Measurements from ENCODE around the gene CBX4. TPM values are rescaled to one million over a fixed set of nuclear protein-coding genes. Genes with fewer than 3 reads are reported as not detected.

Gene CBX4
- total and polyA plus RNA-seq, 2 of the 13 experiments (the other 11 are each of a cell fraction or from before 2014, with no cell fraction given), result 25.8 to 50.8 TPM

DNA sequence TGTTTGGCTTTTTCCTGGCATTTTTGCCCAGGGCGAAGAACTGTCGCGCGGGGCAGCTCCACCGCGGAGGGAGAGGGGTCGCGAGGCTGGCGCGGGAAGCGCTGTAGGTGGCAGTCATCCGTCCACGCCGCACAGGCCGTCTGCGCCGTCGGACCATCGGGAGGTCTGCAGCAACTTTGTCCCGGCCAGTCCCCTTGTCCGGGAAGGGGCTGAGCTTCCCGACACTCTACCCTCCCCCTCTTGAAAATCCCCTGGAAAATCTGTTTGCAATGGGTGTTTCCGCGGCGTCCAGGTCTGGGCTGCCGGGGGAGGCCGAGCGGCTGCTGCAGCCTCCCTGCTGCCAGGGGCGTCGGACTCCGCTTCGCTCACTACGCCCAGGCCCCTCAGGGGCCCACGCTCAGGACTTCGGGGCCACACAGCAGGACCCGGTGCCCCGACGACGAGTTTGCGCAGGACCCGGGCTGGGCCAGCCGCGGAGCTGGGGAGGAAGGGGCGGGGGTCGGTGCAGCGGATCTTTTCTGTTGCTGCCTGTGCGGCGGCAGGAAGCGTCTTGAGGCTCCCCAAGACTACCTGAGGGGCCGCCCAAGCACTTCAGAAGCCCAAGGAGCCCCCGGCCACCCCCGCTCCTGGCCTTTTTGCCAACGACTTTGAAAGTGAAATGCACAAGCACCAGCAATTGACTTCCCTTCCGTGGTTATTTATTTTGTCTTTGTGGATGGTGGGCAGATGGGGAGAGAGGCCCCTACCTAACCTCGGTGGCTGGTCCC lies 2.3 kb upstream of the CBX4 start (continued):
- TF ChIP-seq, protein P1, sequence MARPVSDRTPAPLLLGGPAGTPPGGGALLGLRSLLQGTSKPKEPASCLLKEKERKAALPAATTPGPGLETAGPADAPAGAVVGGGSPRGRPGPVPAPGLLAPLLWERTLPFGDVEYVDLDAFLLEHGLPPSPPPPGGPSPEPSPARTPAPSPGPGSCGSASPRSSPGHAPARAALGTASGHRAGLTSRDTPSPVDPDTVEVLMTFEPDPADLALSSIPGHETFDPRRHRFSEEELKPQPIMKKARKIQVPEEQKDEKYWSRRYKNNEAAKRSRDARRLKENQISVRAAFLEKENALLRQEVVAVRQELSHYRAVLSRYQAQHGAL (CRISPR knock-in tag; IDR thresholded peaks at IDR 0.05; ENCODE audit: not compliant biosample characterization), result no peak
- peak; percentile 49; the same call in 1 of the 2 replicates for TF ChIP-seq KAT8 (CRISPR knock-in tag; IDR thresholded peaks at IDR 0.05)
- TF ChIP-seq ZNF790 (CRISPR knock-in tag; IDR thresholded peaks at IDR 0.05; ENCODE audit: borderline replicate concordance), result no peak
- no peak for TF ChIP-seq NCOA1 (CRISPR knock-in tag; IDR thresholded peaks at IDR 0.05)
- TF ChIP-seq ISL2 (CRISPR knock-in tag; IDR thresholded peaks at IDR 0.05), result no peak
- TF ChIP-seq PRMT3 (CRISPR knock-in tag; IDR thresholded peaks at IDR 0.05; ENCODE audit: borderline replicate concordance, low read depth), result no peak
- no peak for TF ChIP-seq ZNF598 (CRISPR knock-in tag; IDR thresholded peaks at IDR 0.05; ENCODE audit: borderline replicate concordance)
- TF ChIP-seq RARA (CRISPR knock-in tag; IDR thresholded peaks at IDR 0.05), result no peak
- TF ChIP-seq, protein P2, sequence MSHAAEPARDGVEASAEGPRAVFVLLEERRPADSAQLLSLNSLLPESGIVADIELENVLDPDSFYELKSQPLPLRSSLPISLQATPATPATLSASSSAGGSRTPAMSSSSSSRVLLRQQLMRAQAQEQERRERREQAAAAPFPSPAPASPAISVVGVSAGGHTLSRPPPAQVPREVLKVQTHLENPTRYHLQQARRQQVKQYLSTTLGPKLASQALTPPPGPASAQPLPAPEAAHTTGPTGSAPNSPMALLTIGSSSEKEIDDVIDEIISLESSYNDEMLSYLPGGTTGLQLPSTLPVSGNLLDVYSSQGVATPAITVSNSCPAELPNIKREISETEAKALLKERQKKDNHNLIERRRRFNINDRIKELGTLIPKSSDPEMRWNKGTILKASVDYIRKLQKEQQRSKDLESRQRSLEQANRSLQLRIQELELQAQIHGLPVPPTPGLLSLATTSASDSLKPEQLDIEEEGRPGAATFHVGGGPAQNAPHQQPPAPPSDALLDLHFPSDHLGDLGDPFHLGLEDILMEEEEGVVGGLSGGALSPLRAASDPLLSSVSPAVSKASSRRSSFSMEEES (CRISPR knock-in tag; IDR thresholded peaks at IDR 0.05), result no peak
- TF ChIP-seq, protein P3, sequence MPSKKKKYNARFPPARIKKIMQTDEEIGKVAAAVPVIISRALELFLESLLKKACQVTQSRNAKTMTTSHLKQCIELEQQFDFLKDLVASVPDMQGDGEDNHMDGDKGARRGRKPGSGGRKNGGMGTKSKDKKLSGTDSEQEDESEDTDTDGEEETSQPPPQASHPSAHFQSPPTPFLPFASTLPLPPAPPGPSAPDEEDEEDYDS (CRISPR knock-in tag; IDR thresholded peaks at IDR 0.05), result no peak; the same call in 1 of the 2 replicates
- TF ChIP-seq ZNF570 (CRISPR knock-in tag; IDR thresholded peaks at IDR 0.05; ENCODE audit: borderline replicate concordance), result no peak
- TF ChIP-seq, protein P4, sequence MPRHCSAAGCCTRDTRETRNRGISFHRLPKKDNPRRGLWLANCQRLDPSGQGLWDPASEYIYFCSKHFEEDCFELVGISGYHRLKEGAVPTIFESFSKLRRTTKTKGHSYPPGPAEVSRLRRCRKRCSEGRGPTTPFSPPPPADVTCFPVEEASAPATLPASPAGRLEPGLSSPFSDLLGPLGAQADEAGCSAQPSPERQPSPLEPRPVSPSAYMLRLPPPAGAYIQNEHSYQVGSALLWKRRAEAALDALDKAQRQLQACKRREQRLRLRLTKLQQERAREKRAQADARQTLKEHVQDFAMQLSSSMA (CRISPR knock-in tag; IDR thresholded peaks at IDR 0.05), result no peak
- peak; percentile 43; the same call in 1 of the 2 replicates for TF ChIP-seq SOX5 (CRISPR knock-in tag; IDR thresholded peaks at IDR 0.05; ENCODE audit: borderline replicate concordance)
- no peak for TF ChIP-seq ZNF264 (CRISPR knock-in tag; IDR thresholded peaks at IDR 0.05)
- TF ChIP-seq SIN3B (IDR thresholded peaks at IDR 0.05; ENCODE audit: low read length), result no peak
- TF ChIP-seq, protein P5, sequence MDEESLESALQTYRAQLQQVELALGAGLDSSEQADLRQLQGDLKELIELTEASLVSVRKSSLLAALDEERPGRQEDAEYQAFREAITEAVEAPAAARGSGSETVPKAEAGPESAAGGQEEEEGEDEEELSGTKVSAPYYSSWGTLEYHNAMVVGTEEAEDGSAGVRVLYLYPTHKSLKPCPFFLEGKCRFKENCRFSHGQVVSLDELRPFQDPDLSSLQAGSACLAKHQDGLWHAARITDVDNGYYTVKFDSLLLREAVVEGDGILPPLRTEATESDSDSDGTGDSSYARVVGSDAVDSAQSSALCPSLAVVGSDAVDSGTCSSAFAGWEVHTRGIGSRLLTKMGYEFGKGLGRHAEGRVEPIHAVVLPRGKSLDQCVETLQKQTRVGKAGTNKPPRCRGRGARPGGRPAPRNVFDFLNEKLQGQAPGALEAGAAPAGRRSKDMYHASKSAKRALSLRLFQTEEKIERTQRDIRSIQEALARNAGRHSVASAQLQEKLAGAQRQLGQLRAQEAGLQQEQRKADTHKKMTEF (CRISPR knock-in tag; IDR thresholded peaks at IDR 0.05), result 0 out of 2 replicates have a peak, but pooled peaks have one; percentile 36
- TF ChIP-seq TBX2 (CRISPR knock-in tag; IDR thresholded peaks at IDR 0.05; ENCODE audit: borderline replicate concordance), result peak; percentile 10; the same call in 1 of the 2 replicates
- no peak for TF ChIP-seq SIX1 (CRISPR knock-in tag; IDR thresholded peaks at IDR 0.05; ENCODE audit: borderline replicate concordance)
- TF ChIP-seq, protein P6, sequence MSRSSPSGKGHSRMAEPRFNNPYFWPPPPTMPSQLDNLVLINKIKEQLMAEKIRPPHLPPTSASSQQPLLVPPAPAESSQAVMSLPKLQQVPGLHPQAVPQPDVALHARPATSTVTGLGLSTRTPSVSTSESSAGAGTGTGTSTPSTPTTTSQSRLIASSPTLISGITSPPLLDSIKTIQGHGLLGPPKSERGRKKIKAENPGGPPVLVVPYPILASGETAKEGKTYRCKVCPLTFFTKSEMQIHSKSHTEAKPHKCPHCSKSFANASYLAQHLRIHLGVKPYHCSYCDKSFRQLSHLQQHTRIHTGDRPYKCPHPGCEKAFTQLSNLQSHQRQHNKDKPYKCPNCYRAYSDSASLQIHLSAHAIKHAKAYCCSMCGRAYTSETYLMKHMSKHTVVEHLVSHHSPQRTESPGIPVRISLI (CRISPR knock-in tag; IDR thresholded peaks at IDR 0.05; ENCODE audit: borderline replicate concordance), result no peak
- TF ChIP-seq ZNF7 (CRISPR knock-in tag; IDR thresholded peaks at IDR 0.05), result no peak
- TF ChIP-seq AGO2 (optimal IDR thresholded peaks at IDR 0.05; ENCODE audit: low read depth, low read length), result no peak
- no peak for TF ChIP-seq PAF1 (CRISPR knock-in tag; IDR thresholded peaks at IDR 0.05)
- TF ChIP-seq ZFX (CRISPR knock-in tag; IDR thresholded peaks at IDR 0.05; ENCODE audit: low read depth), result peak; percentile 38; the same call in 1 of the 2 replicates
- peak; percentile 55 for TF ChIP-seq GATAD2A (CRISPR knock-in tag; IDR thresholded peaks at IDR 0.05)
